Non-pigmented ciliary epithelial cell (primary cell): ENCODE data around the gene PLK2.
A peak's percentile ranks its signal among the peaks of the same experiment; 100 is the strongest.

Experiments
- DNase-seq: peaks from one replicate; pipeline ENCODE4 v3.0.0-alpha.2; 2010; ENCODE audit warnings: low read depth

The PLK2 gene

GRCh38 chr5:58450018-58450417, 9.9 kb downstream of the PLK2 start:
- no peak for DNase-seq

GRCh38 chr5:58447226-58447625, 12.7 kb downstream of the PLK2 start:
- DNase-seq: no peak

GRCh38 chr5:58446024-58446423, 13.9 kb downstream of the PLK2 start:
- DNase-seq: no peak

- DNase-seq: no peak
Measured at GRCh38 chr5:58444805-58445204, 15.1 kb downstream of the PLK2 start.

- no peak for DNase-seq
Measured at GRCh38 chr5:58440901-58441460, 18.9 kb downstream of the PLK2 start.

GRCh38 chr5:58439094-58439644, 20.7 kb downstream of the PLK2 start:
- no peak for DNase-seq

- DNase-seq: no peak
Measured at GRCh38 chr5:58437661-58438060, 22.2 kb downstream of the PLK2 start.

GRCh38 chr5:58431832-58432231, 28.1 kb downstream of the PLK2 start:
- DNase-seq: no peak

- DNase-seq: no peak
Measured at GRCh38 chr5:58412932-58413331, 47.0 kb downstream of the PLK2 start.

- DNase-seq: no peak
Measured at GRCh38 chr5:58412081-58412480, 47.8 kb downstream of the PLK2 start.

GRCh38 chr5:58411372-58411771, 48.5 kb downstream of the PLK2 start:
- no peak for DNase-seq

- peak; percentile 76 for DNase-seq
Measured at GRCh38 chr5:58410441-58410840, 49.4 kb downstream of the PLK2 start.

GRCh38 chr5:58407042-58407719, 52.7 kb downstream of the PLK2 start:
- peak; percentile 46 for DNase-seq

GRCh38 chr5:58406394-58406793, 53.5 kb downstream of the PLK2 start:
- DNase-seq: no peak

GRCh38 chr5:58405175-58405574, 54.7 kb downstream of the PLK2 start:
- DNase-seq: no peak

GRCh38 chr5:58404734-58405133, 55.2 kb downstream of the PLK2 start:
- DNase-seq: no peak
